CD4-positive, alpha-beta T cell treated with Interleukin-15 for 4 hours (primary cell): ENCODE measurements around the gene PADI1.
A peak's percentile ranks its signal among the peaks of the same experiment; 100 is the strongest.

Experiments used
- DNase-seq: peaks from one replicate; pipeline ENCODE4 v3.0.0-alpha.2; 2020; ENCODE audit warnings: low spot score

The PADI1 gene

DNA sequence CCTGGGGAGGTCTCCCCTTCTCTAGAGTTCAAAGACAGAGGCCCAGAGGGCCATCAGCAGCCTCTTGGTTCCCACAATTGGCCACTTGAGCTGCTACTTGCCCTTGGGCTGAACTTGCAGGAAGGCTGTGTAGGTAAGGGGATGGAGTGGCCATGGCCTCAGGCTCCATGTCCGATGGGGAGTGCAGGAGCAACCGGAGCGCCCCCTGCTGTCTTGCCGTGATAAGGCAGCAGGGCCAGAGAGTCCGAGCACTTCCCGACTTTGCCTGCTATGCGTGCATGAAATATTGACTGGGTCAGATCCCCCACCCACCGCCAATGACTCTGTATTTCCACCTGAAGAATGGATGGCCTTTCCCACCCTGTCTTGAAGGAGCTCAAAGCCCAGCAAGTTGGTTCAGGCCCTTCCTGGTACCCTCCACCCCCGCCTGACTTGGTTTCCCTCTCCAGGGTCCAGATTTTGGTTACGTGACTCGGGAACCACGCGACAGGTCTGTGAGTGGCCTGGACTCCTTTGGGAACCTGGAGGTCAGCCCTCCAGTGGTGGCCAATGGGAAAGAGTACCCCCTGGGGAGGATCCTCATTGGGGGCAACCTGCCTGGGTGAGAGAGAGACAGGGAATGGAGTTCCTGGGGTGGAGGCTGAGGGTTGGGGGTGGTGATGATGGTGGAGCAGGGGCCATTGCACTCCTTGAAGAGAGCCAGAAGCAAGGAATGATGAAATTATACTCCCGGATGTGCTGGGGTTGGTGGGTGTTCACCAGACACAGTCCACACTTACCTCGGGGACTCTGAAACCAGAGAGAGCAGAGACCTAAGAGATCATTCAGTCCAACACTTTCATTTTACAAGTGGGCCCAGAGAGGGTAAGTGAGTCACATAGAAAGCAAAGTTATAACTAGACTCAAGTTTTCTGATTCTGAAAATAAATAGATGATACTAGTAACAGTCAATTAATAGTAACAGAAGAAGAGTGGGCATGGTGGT lies 69.5 kb downstream of the PADI1 start:
- DNase-seq = peak; percentile 16

DNA sequence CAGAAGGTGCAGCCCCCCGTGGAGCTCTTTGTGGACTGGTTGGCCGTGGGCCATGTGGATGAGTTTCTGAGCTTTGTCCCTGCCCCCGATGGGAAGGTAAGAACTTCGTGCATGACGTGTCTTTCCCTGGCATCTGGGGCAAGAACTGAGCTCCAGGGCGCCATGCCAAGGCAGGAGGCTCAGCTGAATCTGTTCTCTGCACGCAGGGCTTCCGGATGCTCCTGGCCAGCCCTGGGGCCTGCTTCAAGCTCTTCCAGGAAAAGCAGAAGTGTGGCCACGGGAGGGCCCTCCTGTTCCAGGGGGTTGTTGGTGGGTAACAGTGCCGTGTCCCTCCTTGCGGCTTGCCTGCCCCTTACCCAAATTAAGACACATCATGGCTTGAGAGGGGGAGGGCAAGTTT lies 71.6 kb downstream of the PADI1 start:
- DNase-seq = no peak

DNA sequence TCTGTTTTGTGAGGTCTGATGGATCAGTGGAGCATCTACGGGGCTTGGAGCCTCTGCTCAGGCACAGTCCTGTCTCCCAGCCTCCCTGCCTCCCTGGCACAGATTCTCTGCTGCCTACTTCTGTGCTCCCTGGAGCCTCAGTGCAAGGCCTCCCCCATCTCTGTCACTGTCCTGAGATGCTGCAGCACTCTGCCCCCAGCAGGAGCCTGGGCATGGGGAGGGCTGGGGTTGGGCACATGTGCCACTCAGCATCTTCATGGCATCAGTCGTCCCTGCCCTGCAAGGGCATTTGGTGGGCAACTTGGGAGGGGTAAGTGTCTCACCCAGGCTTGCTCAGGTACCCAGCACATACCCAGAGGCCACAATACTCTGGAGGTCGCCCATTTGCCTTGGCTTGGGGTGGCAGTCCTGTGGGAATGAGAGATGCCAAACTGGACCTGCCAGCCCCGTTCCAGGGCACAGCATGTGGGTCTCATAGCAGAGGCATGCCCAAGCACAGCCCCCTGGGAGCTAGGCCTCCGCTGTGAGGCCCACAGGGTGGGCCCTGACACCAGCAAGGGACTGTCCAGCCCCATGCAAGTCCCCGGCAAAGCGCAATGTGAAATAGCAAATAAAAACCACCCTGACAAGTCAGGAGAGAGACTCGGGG lies 72.7 kb downstream of the PADI1 start:
- no peak for DNase-seq

DNA sequence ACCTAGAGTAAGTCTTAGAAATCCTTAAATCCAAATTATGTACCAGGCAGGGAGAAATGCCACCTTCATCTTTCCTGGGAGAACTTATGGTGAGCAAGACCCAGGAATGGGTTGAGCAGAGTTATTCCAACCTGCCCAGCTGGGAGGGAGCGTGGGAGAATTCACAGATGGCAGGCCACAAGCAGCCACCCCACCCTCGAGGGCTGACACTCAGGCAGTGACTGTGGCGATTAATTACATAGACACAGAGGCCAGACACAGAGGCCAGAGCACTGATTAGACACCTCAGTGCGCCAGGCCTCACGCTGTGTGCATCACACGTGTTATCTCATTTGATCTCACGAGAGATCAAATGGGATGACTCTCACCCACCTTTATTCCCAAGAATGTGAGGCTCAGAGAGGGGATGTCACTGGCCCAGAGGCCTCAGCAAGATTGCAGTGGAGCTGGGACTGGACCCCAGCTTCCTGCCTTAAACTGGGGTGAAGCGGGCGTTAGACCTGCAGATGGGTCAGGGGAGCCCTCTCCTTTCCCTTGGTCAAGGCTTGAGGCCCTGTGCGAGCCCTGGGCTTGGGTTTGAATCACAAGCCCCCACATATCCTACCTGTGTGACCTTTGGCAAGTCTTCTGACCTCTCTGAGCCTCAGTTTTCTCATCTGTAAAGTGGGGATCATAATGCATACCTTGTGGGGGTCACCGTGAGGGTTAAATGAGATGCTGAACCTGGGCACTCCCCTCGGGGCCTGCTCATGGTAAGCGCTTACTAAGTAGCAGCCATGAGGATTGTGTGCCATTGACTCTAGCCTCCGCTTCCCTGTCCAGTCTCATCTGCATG lies 74.3 kb downstream of the PADI1 start:
- DNase-seq = no peak

DNA sequence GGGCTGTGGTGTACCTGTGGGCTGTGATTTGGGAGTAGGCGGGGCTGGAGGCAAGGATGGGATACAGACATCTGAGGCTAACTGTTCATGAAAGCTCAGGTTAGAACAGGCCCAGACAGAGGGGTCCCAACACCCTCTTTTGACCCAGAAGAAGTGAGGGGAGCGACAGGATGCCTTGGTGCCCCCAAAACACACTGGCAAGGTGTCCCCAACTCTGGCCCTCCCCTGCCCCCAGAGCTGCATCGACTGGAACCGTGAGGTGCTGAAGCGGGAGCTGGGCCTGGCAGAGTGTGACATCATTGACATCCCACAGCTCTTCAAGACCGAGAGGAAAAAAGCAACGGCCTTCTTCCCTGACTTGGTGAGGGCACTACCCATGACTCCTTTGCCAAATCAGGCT lies 75.5 kb downstream of the PADI1 start:
- no peak for DNase-seq

DNA sequence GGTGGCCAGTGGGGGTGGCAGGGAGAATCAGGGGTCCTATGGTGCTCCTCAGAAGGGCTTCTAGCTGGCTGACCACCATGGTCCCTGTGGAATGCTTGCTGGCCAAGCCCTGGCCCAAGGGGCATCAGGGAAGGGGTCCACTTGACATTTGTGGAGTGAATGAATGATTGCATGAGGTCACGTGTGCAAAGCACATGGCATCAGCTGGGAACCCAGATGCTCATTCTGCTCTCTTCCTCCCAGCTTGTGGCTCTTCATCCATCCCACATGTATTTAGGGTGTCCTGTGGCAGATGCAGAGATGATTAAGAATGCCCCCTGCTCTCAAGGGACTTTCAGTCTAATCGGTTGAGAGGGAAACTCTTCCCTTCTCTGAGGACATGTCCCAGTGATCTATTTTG lies 76.0 kb downstream of the PADI1 start:
- no peak for DNase-seq

DNA sequence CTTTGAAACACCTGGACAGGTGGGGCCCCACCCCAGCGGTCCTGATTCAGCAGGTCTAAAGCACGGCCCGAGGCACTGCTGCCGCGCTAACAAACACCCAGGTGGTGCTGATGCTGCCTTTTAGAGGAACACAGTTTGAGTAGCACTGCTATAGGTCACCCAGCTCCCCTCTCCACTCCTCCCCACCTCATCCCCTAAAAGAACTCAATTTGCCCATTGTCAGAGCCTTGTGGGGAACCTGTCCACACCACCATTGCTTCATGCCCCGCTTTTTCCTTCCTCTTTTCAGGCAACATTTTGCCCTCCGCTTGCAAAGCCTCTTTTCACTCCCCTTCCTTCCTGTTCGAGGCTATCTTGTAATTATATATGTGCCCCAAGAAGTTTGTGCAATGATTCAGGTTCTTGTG lies 76.8 kb downstream of the PADI1 start:
- DNase-seq = no peak

DNA sequence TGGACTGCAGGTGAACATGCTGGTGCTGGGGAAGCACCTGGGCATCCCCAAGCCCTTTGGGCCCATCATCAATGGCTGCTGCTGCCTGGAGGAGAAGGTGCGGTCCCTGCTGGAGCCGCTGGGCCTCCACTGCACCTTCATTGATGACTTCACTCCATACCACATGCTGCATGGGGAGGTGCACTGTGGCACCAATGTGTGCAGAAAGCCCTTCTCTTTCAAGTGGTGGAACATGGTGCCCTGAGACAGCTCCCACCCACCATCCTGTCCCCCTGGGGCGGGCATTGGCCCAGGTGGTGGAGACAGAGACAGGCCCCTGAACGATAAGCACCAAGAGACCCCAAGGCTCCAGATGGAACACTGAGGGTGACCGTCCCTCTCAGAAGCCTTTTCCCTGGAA lies 77.9 kb downstream of the PADI1 start:
- DNase-seq = no peak

DNA sequence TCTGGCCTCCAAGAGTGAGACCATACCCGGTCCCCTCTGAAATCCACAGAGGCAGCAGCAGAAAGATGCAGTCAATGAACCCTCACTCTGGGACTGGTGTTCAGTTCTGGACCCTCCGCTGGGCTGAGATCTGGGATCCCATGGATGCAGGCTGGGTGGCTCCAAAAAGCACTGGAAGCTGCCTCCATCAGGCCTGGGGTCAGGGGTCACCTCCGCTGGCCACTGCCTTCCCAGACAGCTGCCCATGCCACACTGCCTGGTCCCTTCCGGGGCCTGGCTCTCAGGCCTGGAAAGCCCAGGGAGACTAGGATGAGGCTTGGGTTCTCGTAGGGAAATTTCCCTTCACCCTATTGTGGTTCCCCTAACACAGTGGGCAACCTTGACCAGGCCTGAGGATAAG lies 81.7 kb downstream of the PADI1 start:
- no peak for DNase-seq

DNA sequence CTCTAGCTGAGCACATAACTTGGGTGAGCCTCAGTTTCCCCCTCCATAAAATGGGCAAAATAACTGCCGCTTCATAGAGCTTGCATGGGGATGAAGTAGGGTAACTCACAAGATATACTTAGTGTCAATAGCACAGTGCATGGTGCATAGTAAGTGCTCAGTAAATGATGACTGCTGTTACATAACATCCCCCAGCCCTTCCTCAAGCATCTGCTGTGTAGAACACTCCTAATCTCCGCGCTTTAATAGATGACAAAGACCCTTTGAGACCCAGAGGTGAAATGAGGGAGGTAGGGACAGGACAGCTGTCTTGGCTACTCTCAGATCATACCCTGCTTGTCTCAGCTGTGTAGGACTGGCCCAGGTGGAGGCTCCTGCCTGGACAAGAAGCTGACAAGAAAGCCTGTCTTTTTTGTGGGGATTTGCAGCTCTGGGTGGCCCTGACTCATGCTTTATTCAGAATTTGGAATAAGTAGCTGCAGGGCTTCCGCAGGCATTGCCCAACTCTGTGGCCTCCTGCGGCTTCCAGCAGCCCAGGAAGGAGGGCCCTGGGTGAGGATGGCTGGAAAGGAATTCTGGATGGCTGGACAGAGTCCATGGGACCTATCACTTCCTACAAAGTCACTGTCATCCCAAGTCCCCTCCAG lies 82.3 kb downstream of the PADI1 start:
- DNase-seq = no peak

DNA sequence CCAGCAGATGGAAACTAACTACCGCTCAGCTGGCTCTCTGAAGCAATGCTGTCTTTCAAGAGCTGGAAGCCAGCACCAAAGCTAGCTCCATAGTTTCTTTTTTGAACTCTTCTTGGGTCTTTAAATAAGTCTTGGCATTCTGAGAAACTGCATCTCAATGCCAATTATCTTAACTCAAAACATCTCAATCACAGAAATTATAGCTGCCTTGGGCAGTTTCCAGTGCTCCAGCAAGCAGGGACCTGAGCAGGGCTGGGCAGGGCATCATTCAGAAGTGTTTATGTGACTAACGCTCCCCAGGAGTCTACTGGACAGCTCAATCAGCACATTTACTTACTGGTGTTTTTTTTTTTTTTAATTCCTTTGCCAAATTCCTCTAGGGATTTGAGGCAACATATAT lies 84.8 kb downstream of the PADI1 start:
- DNase-seq = no peak

DNA sequence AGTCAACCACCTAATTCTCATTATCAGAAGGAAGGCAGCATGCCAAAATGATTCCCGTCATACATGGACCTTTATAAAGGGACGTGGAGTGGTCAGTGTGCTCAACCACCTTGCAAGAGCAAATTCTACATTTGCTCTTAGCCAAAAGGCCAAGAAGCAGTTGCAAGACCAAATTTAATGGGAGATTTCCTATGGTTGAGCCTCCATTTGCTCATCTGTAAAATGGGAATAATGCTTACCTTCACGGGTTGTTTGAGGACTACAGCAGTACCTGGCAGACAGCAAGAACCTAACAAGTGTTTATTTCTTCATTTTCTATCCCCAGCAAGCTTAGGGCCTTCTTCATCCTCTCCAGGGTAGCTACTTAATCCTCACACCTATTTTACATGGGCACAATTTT lies 85.6 kb downstream of the PADI1 start:
- DNase-seq = no peak

DNA sequence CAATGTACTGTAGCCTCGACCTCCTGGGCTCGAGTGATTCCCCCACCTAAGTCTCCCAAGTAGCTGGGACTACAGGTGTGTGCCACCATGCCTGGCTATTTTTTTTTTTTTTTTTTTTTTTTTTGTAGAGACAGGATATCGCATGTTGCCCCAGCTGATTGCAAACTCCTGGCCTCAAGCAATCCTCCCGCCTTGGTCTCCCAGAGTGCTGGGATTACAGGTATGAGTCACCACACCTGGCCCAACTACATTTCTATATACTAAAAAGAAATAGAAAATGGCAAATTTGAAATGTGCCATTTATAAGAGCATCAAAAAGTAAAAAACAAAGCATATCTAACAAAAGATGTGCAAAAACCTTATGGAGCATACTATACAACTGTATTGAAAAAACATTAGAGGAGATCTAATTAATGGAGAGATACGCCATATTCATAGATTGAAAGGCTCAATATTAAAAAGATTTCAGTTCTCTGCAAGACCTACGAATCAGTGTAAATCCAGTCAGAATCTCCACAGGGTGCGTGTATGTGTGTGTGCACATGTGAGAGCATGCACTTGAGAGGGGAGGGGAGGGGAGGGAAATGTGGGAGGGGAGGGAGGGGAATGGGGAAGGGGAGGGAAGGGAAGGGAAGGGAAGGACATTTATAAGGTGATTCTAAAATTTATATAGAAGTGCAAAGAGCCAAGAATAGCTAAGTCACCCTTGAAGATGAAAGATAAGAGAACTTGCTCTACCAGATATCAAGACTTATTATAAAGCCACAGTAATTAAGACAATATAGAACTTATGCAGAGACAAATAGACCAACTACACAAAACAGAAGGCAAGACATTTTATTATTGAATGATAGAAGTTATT lies 87.6 kb downstream of the PADI1 start:
- DNase-seq = no peak

DNA sequence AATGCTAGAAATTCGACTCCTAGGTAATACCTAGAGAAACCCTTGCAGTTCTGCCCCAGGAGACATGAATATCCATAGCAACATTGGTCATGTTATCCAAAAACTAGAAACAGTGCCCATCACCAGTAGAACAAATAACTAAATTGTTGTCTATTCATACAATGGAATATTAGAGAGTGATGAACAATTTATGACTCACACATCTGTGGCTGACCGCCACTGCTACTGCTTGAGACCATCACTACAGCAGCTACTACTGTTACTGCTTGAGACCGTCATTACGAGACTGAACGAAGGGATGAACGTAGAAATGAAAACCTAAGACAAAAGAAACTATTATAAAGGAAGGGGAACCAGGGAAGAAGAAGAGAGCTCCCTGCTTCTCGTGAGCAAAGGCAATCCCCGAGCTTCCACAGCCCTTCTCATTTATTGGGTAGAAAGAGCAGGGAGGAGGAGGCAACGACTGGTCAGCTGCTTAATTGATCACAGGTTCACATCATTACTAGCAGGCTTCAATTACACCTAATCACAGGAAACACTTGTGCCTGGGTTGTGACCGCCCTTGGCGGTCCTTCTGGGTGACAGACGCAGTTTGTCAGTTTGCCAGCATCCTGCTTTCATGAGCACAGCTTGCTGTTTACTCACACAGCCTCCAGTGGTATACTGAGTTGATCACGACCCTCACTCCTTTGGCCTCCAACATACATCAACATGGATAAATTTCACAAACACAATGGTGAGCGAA lies 88.9 kb downstream of the PADI1 start:
- no peak for DNase-seq

DNA sequence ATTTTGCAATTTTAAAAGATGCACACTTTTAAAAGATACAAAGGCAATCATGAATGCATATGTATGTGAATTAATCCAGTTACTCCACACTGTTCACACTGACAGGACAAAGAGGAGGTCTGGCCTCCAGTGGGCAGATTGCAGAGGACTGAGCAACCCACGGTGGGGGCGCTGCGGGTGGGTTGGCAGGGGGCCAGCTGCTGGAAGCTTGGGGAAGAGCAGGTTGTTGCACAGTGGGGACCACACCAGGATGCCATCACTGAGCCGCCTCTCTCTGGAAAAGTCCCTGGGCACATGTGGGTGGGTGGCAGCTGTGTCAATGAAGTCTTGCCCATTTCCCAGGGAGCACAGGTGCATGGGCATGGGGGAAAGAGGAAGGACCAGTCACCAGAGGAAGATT lies 90.4 kb downstream of the PADI1 start:
- no peak for DNase-seq
